ENCODE measurements around the gene CFAP90.

The CFAP90 gene

GRCh38 chr5:7873216-7873615 lies 22.3 kb upstream of the CFAP90 start:
- Histone ChIP-seq H3K9me3 (ENCODE audit: insufficient read depth, low read length) (no peaks in the 10 kb centered on the region), H3K79me2 (ENCODE audit: low read length) (peaks cover 82% of the 10 kb centered on the region), H3K4me1 (ENCODE audit: low read length) (peaks cover 64% of the 10 kb centered on the region), H3K27me3 (ENCODE audit: low read depth, low read length) (no peaks in the 10 kb centered on the region), H3K4me2 (ENCODE audit: low read length) (peak overlapping the region; percentile 88), H4K20me1 (ENCODE audit: insufficient read depth, low read length) (peaks cover 64% of the 10 kb centered on the region), H3K9ac (ENCODE audit: low read length) (no peak overlapping the region), H3K36me3 (replicated peaks; ENCODE audit: low read depth, low read length) (peaks cover 48% of the 10 kb centered on the region), H2AFZ (ENCODE audit: low read depth, low read length) (no peak overlapping the region), H3K27ac (ENCODE audit: low read length) (peak overlapping the region; percentile 35), H3K4me3 (ENCODE audit: low read length) (peak overlapping the region; percentile 34)
- TF ChIP-seq EZH2phosphoT487 (IDR thresholded peaks at IDR 0.05; ENCODE audit: low read depth) (no peak), CTCF (IDR thresholded peaks at IDR 0.05; ENCODE audit: low read depth, low read length) (no peak)

GRCh38 chr5:7872517-7873130 lies 21.7 kb upstream of the CFAP90 start:
- no peak for TF ChIP-seq CTCF (IDR thresholded peaks at IDR 0.05; ENCODE audit: low read depth, low read length)
- no peak for TF ChIP-seq EZH2phosphoT487 (IDR thresholded peaks at IDR 0.05; ENCODE audit: low read depth)
- H3K36me3 ChIP-seq (replicated peaks; ENCODE audit: low read depth, low read length): peaks cover 42% of the 10 kb centered on the region
- H3K79me2 ChIP-seq (ENCODE audit: low read length): peaks cover 85% of the 10 kb centered on the region
- peak overlapping the region; percentile 88 for H3K4me2 ChIP-seq (ENCODE audit: low read length)
- peaks cover 61% of the 10 kb centered on the region for H3K4me1 ChIP-seq (ENCODE audit: low read length)
- H3K9ac ChIP-seq (ENCODE audit: low read length): no peak overlapping the region; the same call in 1 of the 2 replicates
- peak overlapping the region; percentile 34 for H3K4me3 ChIP-seq (ENCODE audit: low read length)
- H3K27ac ChIP-seq (ENCODE audit: low read length): peak overlapping the region; percentile 35
- H3K27me3 ChIP-seq (ENCODE audit: low read depth, low read length): no peaks in the 10 kb centered on the region
- H3K9me3 ChIP-seq (ENCODE audit: insufficient read depth, low read length): no peaks in the 10 kb centered on the region
- no peak overlapping the region for H2AFZ ChIP-seq (ENCODE audit: low read depth, low read length)
- H4K20me1 ChIP-seq (ENCODE audit: insufficient read depth, low read length): peaks cover 58% of the 10 kb centered on the region

GRCh38 chr5:7871653-7872052 lies 20.7 kb upstream of the CFAP90 start:
- peak overlapping the region; percentile 88 for H3K4me2 ChIP-seq (ENCODE audit: low read length)
- H3K9me3 ChIP-seq (ENCODE audit: insufficient read depth, low read length): no peaks in the 10 kb centered on the region
- H3K27ac ChIP-seq (ENCODE audit: low read length): no peak overlapping the region; the same call in 1 of the 2 replicates
- H3K4me3 ChIP-seq (ENCODE audit: low read length): no peak overlapping the region
- peaks cover 53% of the 10 kb centered on the region for H3K4me1 ChIP-seq (ENCODE audit: low read length)
- peaks cover 51% of the 10 kb centered on the region for H4K20me1 ChIP-seq (ENCODE audit: insufficient read depth, low read length)
- TF ChIP-seq EZH2phosphoT487 (IDR thresholded peaks at IDR 0.05; ENCODE audit: low read depth) (no peak), CTCF (IDR thresholded peaks at IDR 0.05; ENCODE audit: low read depth, low read length) (no peak)
- no peak overlapping the region for H2AFZ ChIP-seq (ENCODE audit: low read depth, low read length)
- no peak overlapping the region for H3K9ac ChIP-seq (ENCODE audit: low read length)
- peaks cover 41% of the 10 kb centered on the region for H3K36me3 ChIP-seq (replicated peaks; ENCODE audit: low read depth, low read length)
- H3K79me2 ChIP-seq (ENCODE audit: low read length): peaks cover 90% of the 10 kb centered on the region
- no peaks in the 10 kb centered on the region for H3K27me3 ChIP-seq (ENCODE audit: low read depth, low read length)

- peaks cover 23% of the 10 kb centered on the region for H3K36me3 ChIP-seq (replicated peaks; ENCODE audit: low read depth, low read length)
- H3K79me2 ChIP-seq (ENCODE audit: low read length): peaks cover 81% of the 10 kb centered on the region
- H3K9ac ChIP-seq (ENCODE audit: low read length): peak overlapping the region; percentile 91
- H4K20me1 ChIP-seq (ENCODE audit: insufficient read depth, low read length): peaks cover 42% of the 10 kb centered on the region
- H3K27ac ChIP-seq (ENCODE audit: low read length): peak overlapping the region; percentile 54
- H3K4me2 ChIP-seq (ENCODE audit: low read length): peak overlapping the region; percentile 88
- H3K9me3 ChIP-seq (ENCODE audit: insufficient read depth, low read length): no peaks in the 10 kb centered on the region
- H3K4me3 ChIP-seq (ENCODE audit: low read length): peak overlapping the region; percentile 93
- no peaks in the 10 kb centered on the region for H3K27me3 ChIP-seq (ENCODE audit: low read depth, low read length)
- no peak overlapping the region for H2AFZ ChIP-seq (ENCODE audit: low read depth, low read length)
- no peak for TF ChIP-seq EZH2phosphoT487 (IDR thresholded peaks at IDR 0.05; ENCODE audit: low read depth)
- H3K4me1 ChIP-seq (ENCODE audit: low read length): peaks cover 43% of the 10 kb centered on the region
Measured at GRCh38 chr5:7869474-7870136, 18.7 kb upstream of the CFAP90 start.

All from OCI-LY3 (cell line).